ENCODE measurements around the gene SPATS1. TPM values are rescaled to one million over a fixed set of nuclear protein-coding genes. Genes with fewer than 3 reads are reported as not detected.

Gene SPATS1
- not detected in 2 replicates for total RNA-seq (2014; rRNA removed; shearing (Covaris generic))

- peak; percentile 20 for DNase-seq (ENCODE audit: low read depth)
Observed at GRCh38 chr6:44342489-44342888, at the start of gene SPATS1. Gene SPATS1, plus strand, starts transcription at chr6:44342650. Its CDS starts 446 bp downstream, at chr6:44343096.

GRCh38 chr6:44292661-44293365, 49.6 kb upstream of the SPATS1 start:
- no peak for DNase-seq (ENCODE audit: low read depth)

- DNase-seq (ENCODE audit: low read depth) = no peak
Observed at GRCh38 chr6:44294832-44295791, 47.3 kb upstream of the SPATS1 start.

- DNase-seq (ENCODE audit: low read depth) = peak; percentile 61
Observed at GRCh38 chr6:44297063-44298038, 45.1 kb upstream of the SPATS1 start.

- no peak for DNase-seq (ENCODE audit: low read depth)
Observed at GRCh38 chr6:44298055-44298803, 44.2 kb upstream of the SPATS1 start.

- no peak for DNase-seq (ENCODE audit: low read depth)
Observed at GRCh38 chr6:44298864-44299263, 43.6 kb upstream of the SPATS1 start.

GRCh38 chr6:44300292-44300823, 42.1 kb upstream of the SPATS1 start:
- DNase-seq (ENCODE audit: low read depth) = no peak

- DNase-seq (ENCODE audit: low read depth) = no peak
Observed at GRCh38 chr6:44301106-44301505, 41.3 kb upstream of the SPATS1 start.

GRCh38 chr6:44301782-44302564, 40.5 kb upstream of the SPATS1 start:
- DNase-seq (ENCODE audit: low read depth) = no peak

GRCh38 chr6:44302856-44303255, 39.6 kb upstream of the SPATS1 start:
- DNase-seq (ENCODE audit: low read depth) = no peak

- no peak for DNase-seq (ENCODE audit: low read depth)
Observed at GRCh38 chr6:44303842-44304241, 38.6 kb upstream of the SPATS1 start.

GRCh38 chr6:44304282-44305199, 37.9 kb upstream of the SPATS1 start:
- peak; percentile 63 for DNase-seq (ENCODE audit: low read depth)

GRCh38 chr6:44305200-44305725, 37.2 kb upstream of the SPATS1 start:
- no peak for DNase-seq (ENCODE audit: low read depth)

GRCh38 chr6:44306710-44307109, 35.7 kb upstream of the SPATS1 start:
- no peak for DNase-seq (ENCODE audit: low read depth)

- DNase-seq (ENCODE audit: low read depth) = no peak
Observed at GRCh38 chr6:44307217-44307616, 35.2 kb upstream of the SPATS1 start.

- no peak for DNase-seq (ENCODE audit: low read depth)
Observed at GRCh38 chr6:44309092-44309491, 33.4 kb upstream of the SPATS1 start.

- no peak for DNase-seq (ENCODE audit: low read depth)
Observed at GRCh38 chr6:44309631-44310030, 32.8 kb upstream of the SPATS1 start.

GRCh38 chr6:44310241-44310640, 32.2 kb upstream of the SPATS1 start:
- no peak for DNase-seq (ENCODE audit: low read depth)

Measured in Daoy (cell line).